Measurements from ENCODE around the gene BEND7.

GRCh38 chr10:13500201-13500600, 28.6 kb downstream of the BEND7 start:
- no peak for TF ChIP-seq CTCF (IDR thresholded peaks at IDR 0.05)
- TF ChIP-seq POLR2A (IDR thresholded peaks at IDR 0.05): no peak
- no peak for TF ChIP-seq POLR2AphosphoS5 (IDR thresholded peaks at IDR 0.05)
